ENCODE measurements around the gene LENEP. TPM values are rescaled to one million over a fixed set of nuclear protein-coding genes. Genes with fewer than 3 reads are reported as not detected.
A peak's percentile ranks its signal among the peaks of the same experiment; 100 is the strongest.

Gene LENEP
- total and polyA plus RNA-seq, 7 experiments from 2014 or later = 1.4 to 3.2 (median 2.6) TPM; not detected in 4

DNA sequence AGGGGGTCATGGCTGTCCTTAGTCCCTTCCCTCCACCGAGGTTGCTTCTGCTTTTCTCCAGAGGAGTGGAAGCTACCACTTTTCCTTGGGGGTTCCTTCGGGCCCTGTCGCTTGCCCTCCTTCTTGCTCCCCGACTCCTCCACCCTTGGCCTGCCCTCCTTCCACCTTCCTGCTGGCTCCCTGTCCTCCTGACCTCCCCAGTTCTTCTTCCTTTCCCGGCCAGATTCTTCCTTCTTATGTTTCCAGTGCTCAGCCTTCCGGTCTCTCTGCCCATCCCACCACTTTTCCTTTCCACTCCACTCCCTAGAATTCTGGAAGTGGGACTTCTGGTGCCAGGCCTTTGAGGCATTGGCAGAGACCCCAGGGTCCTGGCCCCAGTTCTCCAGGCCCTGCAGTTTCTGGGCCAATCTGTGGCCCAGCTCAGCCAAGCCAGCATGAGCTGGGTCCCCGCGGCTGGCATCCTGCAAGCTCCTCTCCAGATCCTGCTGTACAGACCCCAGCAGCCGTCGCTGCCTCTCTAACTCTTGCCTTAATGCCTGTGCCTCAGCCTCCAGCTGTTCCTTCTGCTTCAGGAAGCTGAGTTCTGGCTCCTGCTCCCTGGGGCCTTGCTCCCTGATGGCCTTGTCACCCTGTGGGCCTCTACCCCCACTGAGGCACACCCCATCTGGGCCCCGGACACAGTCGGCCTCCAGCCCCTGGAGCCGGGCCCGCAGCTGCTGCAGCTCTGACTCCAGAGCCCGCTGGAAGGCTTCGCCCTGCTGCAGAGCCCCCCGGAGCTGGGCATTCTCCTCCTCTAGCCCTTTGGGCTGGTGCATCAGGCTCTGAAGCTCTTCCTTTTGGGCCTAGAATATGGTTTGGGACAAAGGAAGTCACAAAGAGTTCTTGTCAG is 47.2 kb upstream of the LENEP start:
- no peak for ATAC-seq
- Histone ChIP-seq H3K4me3 (ENCODE audit: low read length) (no peak overlapping the region), H3K36me3 (ENCODE audit: control insufficient read depth in 2 of 3, insufficient read depth in 3 of 3, low read length in 3 of 3) (peaks cover 19 to 61% (median 27%) of the 10 kb centered on the region in 3 experiments), H3K27me3 (ENCODE audit: control insufficient read depth in 2 of 2, insufficient read depth in 2 of 2, low read length in 2 of 2) (no peaks in the 10 kb centered on the region), H3K4me1 (ENCODE audit: control insufficient read depth in 2 of 2, insufficient read depth in 2 of 2, low read length in 2 of 2) (peaks cover 39 to 42% of the 10 kb centered on the region in 2 donors), H3K27ac (ENCODE audit: low read depth, low read length) (no peak overlapping the region), H3K9me3 (ENCODE audit: control insufficient read depth in 2 of 3, low read length in 3 of 3) (no peaks in the 10 kb centered on the region)
- H3K4me3 Mint-ChIP-seq = peak overlapping the region in 2 of 10 donors; percentile 20 to 25
- peaks cover 35 to 53% (median 45%) of the 10 kb centered on the region in 7 donors for H3K4me1 Mint-ChIP-seq
- ChIA-PET CTCF (interaction anchor here (0.6 to 1.0 kb wide), 2 partner anchors 279 to 384 kb away, joined by 3 read pairs; no protein-coding TSS in a partner anchor), POLR2A (interaction anchor here (0.5 to 2.5 kb wide), 6 partner anchors 8 to 1009 kb away, joined by 3 to 8 read pairs (median 5); partner anchors contain the start of genes PMVK and PYGO2)
- intact Hi-C loops (cut with micrococcal nuclease) = no loop called here
- no peak for DNase-seq
- H3K27me3 Mint-ChIP-seq = no peaks in the 10 kb centered on the region
- peak overlapping the region in 5 of 9 donors; percentile 20 to 65 (median 41) for H3K27ac Mint-ChIP-seq
- peaks cover 4 to 23% (median 15%) of the 10 kb centered on the region in 5 donors for H3K36me3 Mint-ChIP-seq
- H3K9me3 Mint-ChIP-seq = peaks cover 0 to 3% (median 0%) of the 10 kb centered on the region in 11 donors

DNA sequence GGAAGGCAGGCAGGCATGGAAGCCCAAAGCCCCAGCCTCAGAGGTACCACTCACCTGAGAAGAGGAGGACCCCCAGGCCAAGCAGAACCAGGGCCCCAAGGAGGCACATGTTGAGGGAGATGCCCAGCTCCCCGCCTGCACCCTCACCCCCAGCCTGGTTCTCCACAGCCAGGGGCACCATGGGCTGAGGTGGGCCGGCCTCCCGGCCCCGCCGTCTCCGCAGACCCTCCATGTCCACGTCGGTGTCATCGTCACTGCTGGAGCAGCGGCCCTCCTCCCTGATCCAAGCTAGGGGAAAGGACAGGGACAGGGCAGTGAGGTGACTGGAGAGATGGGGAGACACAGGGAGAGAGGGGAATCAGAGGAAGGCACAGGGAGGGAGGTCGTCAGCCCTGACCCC is 45.3 kb upstream of the LENEP start:
- Histone ChIP-seq H3K9me3 (ENCODE audit: control insufficient read depth in 2 of 3, low read length in 3 of 3) (no peaks in the 10 kb centered on the region), H3K4me1 (ENCODE audit: control insufficient read depth in 2 of 2, insufficient read depth in 2 of 2, low read length in 2 of 2) (peaks cover 40 to 41% of the 10 kb centered on the region in 2 donors), H3K27ac (ENCODE audit: low read depth, low read length) (peak overlapping the region; percentile 46), H3K4me3 (ENCODE audit: low read length) (no peak overlapping the region), H3K36me3 (ENCODE audit: control insufficient read depth in 2 of 3, insufficient read depth in 3 of 3, low read length in 3 of 3) (peaks cover 20 to 66% (median 27%) of the 10 kb centered on the region in 3 experiments), H3K27me3 (ENCODE audit: control insufficient read depth in 2 of 2, insufficient read depth in 2 of 2, low read length in 2 of 2) (no peaks in the 10 kb centered on the region)
- peaks cover 4 to 28% (median 15%) of the 10 kb centered on the region in 5 donors for H3K36me3 Mint-ChIP-seq
- intact Hi-C loops (cut with micrococcal nuclease) = no loop called here
- H3K27me3 Mint-ChIP-seq = no peaks in the 10 kb centered on the region
- H3K27ac Mint-ChIP-seq = peak overlapping the region in 2 of 9 donors; percentile 28 to 75
- no peak overlapping the region for H3K4me3 Mint-ChIP-seq
- no peak for ATAC-seq
- H3K9me3 Mint-ChIP-seq = peaks cover 0 to 3% (median 0%) of the 10 kb centered on the region in 11 donors
- DNase-seq = no peak
- H3K4me1 Mint-ChIP-seq = peaks cover 42 to 53% (median 48%) of the 10 kb centered on the region in 7 donors
- ChIA-PET POLR2A (interaction anchor here (1.2 to 2.5 kb wide), 4 partner anchors 8 to 52 kb away, joined by 3 to 7 read pairs (median 3); partner anchors contain the start of genes PBXIP1 and PMVK), CTCF (interaction anchor here (0.6 to 9.3 kb wide), 3 partner anchors 12 to 94 kb away, joined by 5 to 101 read pairs (median 6); no protein-coding TSS in a partner anchor)

DNA sequence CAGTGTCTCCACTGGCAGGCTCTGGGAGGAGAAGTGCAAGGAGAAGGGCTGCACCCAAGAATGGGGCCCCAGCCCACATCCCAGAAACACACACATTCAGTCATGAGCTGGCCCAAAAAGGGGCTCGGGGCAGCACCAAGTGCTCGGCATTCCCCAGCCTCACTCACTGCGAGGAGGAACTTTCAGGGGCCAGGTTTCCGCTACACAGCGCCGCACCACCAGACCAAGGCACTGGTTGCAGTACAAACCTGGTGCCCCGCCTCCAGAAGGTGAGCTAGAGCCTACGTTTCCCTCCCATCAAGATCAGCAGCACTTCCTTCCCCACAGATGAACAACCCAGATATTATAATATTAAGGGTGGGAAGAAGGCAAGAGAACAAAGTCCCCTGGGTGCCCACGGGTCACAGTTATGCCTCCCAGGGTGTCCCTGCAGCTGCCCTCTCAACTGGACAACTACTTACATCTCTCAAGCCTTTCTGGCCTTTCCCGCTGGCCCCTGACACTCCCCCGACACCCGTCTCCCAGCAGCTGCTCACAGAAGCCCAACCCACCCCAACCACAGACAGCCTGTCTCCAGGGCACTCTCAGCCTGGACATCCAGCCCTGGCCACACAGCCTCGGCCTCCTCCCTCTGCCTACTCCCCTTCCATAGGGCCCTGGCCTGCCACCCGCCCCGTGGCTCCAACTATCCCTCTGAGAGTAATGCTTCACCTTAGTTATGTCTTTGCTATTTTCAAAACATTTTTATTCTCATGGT is 41.3 kb upstream of the LENEP start:
- Mint-ChIP-seq H3K36me3 (peaks cover 4 to 34% (median 15%) of the 10 kb centered on the region in 5 donors), H3K4me1 (peaks cover 60 to 76% (median 70%) of the 10 kb centered on the region in 7 donors), H3K27me3 (no peaks in the 10 kb centered on the region), H3K9me3 (peaks cover 0 to 4% (median 0%) of the 10 kb centered on the region in 11 donors), H3K4me3 (peak overlapping the region; percentile 92 to 99 (median 98)), H3K27ac (peak overlapping the region; percentile 97 to 100 (median 99))
- ATAC-seq (peak; percentile 40), DNase-seq (peak in 7 of 9 donors; percentile 63 to 78 (median 72))
- intact Hi-C loops (cut with micrococcal nuclease) = loop anchor here in 1 of 2 donors (10.0 kb wide), 2 partner anchors 547 to 987 kb away; partner anchors contain the start of genes CREB3L4, IL6R and SLC39A1
- ChIA-PET CTCF (interaction anchor here (0.6 to 9.3 kb wide), 7 partner anchors 10 to 282 kb away, joined by 3 to 101 read pairs (median 5); partner anchors contain the start of genes PMVK and PYGO2), POLR2A (interaction anchor here (0.6 to 8.7 kb wide), 7 partner anchors 9 to 92 kb away, joined by 3 to 136 read pairs (median 8); partner anchors contain the start of genes CKS1B, FLAD1, PMVK and PYGO2)
- Histone ChIP-seq H3K9me3 (ENCODE audit: control insufficient read depth in 2 of 3, low read length in 3 of 3) (no peaks in the 10 kb centered on the region), H3K27me3 (ENCODE audit: control insufficient read depth in 2 of 2, insufficient read depth in 2 of 2, low read length in 2 of 2) (no peaks in the 10 kb centered on the region), H3K27ac (ENCODE audit: low read depth, low read length) (peak overlapping the region; percentile 96), H3K36me3 (ENCODE audit: control insufficient read depth in 2 of 3, insufficient read depth in 3 of 3, low read length in 3 of 3) (peaks cover 20 to 37% (median 24%) of the 10 kb centered on the region in 3 experiments), H3K4me3 (ENCODE audit: low read length) (peak overlapping the region; percentile 92), H3K4me1 (ENCODE audit: control insufficient read depth in 2 of 2, insufficient read depth in 2 of 2, low read length in 2 of 2) (peaks cover 55 to 60% of the 10 kb centered on the region in 2 donors)

DNA sequence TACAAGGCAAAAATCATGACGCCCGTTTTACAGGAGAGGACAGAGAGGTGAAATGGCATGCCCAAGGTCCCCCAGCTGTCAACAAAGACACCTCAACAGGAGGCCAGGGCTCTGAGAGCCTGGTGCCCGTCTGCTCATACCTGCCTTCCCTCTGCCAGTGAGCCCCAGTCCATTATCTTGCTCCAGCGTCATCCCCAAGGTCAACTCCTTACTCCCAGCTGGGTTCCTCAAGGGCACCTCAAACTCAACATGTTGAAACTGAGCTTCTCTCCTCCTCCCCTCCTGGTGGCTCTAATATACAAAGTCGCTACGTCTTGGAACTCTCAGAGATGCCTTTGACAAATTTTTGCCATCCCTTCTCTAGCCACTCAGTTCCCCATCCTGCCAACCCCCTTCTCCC is 40.7 kb upstream of the LENEP start:
- ATAC-seq = no peak
- Histone ChIP-seq H3K27me3 (ENCODE audit: control insufficient read depth in 2 of 2, insufficient read depth in 2 of 2, low read length in 2 of 2) (no peaks in the 10 kb centered on the region), H3K4me1 (ENCODE audit: control insufficient read depth in 2 of 2, insufficient read depth in 2 of 2, low read length in 2 of 2) (peaks cover 55 to 60% of the 10 kb centered on the region in 2 donors), H3K36me3 (ENCODE audit: control insufficient read depth in 2 of 3, insufficient read depth in 3 of 3, low read length in 3 of 3) (peaks cover 15 to 31% (median 19%) of the 10 kb centered on the region in 3 experiments), H3K4me3 (ENCODE audit: low read length) (peak overlapping the region; percentile 92), H3K27ac (ENCODE audit: low read depth, low read length) (peak overlapping the region; percentile 96), H3K9me3 (ENCODE audit: control insufficient read depth in 2 of 3, low read length in 3 of 3) (no peaks in the 10 kb centered on the region)
- ChIA-PET CTCF (interaction anchor here (0.6 to 9.3 kb wide), 6 partner anchors 9 to 283 kb away, joined by 3 to 101 read pairs (median 6); partner anchors contain the start of gene PYGO2), POLR2A (interaction anchor here (0.6 to 8.7 kb wide), 8 partner anchors 8 to 113 kb away, joined by 3 to 136 read pairs (median 8); partner anchors contain the start of genes CKS1B, FLAD1, PMVK and PYGO2)
- H3K36me3 Mint-ChIP-seq = peaks cover 4 to 33% (median 13%) of the 10 kb centered on the region in 5 donors
- no peaks in the 10 kb centered on the region for H3K27me3 Mint-ChIP-seq
- intact Hi-C loops (cut with micrococcal nuclease) = loop anchor here in 1 of 2 donors (10.0 kb wide), 2 partner anchors 548 to 988 kb away; partner anchors contain the start of genes CREB3L4, IL6R and SLC39A1
- H3K4me1 Mint-ChIP-seq = peaks cover 61 to 81% (median 74%) of the 10 kb centered on the region in 7 donors
- peaks cover 0 to 4% (median 0%) of the 10 kb centered on the region in 11 donors for H3K9me3 Mint-ChIP-seq
- peak overlapping the region; percentile 92 to 99 (median 98) for H3K4me3 Mint-ChIP-seq
- H3K27ac Mint-ChIP-seq = peak overlapping the region; percentile 97 to 100 (median 99)
- no peak for DNase-seq

DNA sequence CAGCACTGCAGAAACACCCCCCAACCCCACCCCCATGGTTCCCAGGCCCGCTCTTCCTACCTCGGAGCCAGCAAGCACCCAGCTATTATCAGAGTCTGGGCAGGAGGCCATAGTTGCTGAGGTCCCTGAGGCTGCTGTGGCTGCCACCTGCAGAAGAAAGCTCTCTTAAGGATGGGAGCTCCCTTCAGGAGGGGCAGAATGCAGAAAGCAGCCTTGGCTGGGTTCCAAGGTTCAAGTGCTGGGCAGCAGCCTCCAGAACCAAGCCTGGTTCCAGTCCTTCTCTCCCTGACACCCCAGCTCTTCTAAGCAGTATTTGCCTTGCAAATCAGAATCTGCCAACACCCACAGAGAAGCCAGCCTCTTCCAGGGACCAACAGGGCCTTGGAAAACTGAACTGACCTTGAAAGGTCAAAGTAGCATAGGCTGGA is 39.8 kb upstream of the LENEP start:
- peak overlapping the region; percentile 96 for H3K27ac ChIP-seq (ENCODE audit: low read depth, low read length)

More for the DNA sequence above, 39.8 kb upstream of the LENEP start:
- no peak for DNase-seq
- no peaks in the 10 kb centered on the region for H3K27me3 ChIP-seq (ENCODE audit: control insufficient read depth in 2 of 2, insufficient read depth in 2 of 2, low read length in 2 of 2)
- H3K4me3 Mint-ChIP-seq = peak overlapping the region; percentile 92 to 99 (median 98)
- no peak for ATAC-seq
- H3K9me3 Mint-ChIP-seq = peaks cover 0 to 4% (median 0%) of the 10 kb centered on the region in 11 donors
- H3K4me3 ChIP-seq (ENCODE audit: low read length) = peak overlapping the region; percentile 92
- peaks cover 9 to 31% (median 10%) of the 10 kb centered on the region in 3 experiments for H3K36me3 ChIP-seq (ENCODE audit: control insufficient read depth in 2 of 3, insufficient read depth in 3 of 3, low read length in 3 of 3)
- no peaks in the 10 kb centered on the region for H3K27me3 Mint-ChIP-seq
- peaks cover 58 to 84% (median 76%) of the 10 kb centered on the region in 7 donors for H3K4me1 Mint-ChIP-seq
- ChIA-PET CTCF (interaction anchor here (1.4 to 9.3 kb wide), 2 partner anchors 23 to 63 kb away, joined by 4 to 101 read pairs; no protein-coding TSS in a partner anchor), POLR2A (interaction anchor here (0.7 to 13.7 kb wide), 4 partner anchors 17 to 61 kb away, joined by 3 to 160 read pairs (median 114); partner anchors contain the start of genes CKS1B, PMVK and SHC1)
- H3K36me3 Mint-ChIP-seq = peaks cover 4 to 31% (median 8%) of the 10 kb centered on the region in 5 donors
- H3K4me1 ChIP-seq (ENCODE audit: control insufficient read depth in 2 of 2, insufficient read depth in 2 of 2, low read length in 2 of 2) = peaks cover 55% of the 10 kb centered on the region in 2 donors
- intact Hi-C loops (cut with micrococcal nuclease) = loop anchor here in 1 of 2 donors (2.0 to 10.0 kb wide), 3 partner anchors 395 to 989 kb away; partner anchors contain the start of genes CREB3L4, IL6R, SLC39A1 and UBE2Q1
- peak overlapping the region; percentile 97 to 100 (median 99) for H3K27ac Mint-ChIP-seq
- H3K9me3 ChIP-seq (ENCODE audit: control insufficient read depth in 2 of 3, low read length in 3 of 3) = no peaks in the 10 kb centered on the region
